ENCODE data around the gene RACGAP1.

DNA sequence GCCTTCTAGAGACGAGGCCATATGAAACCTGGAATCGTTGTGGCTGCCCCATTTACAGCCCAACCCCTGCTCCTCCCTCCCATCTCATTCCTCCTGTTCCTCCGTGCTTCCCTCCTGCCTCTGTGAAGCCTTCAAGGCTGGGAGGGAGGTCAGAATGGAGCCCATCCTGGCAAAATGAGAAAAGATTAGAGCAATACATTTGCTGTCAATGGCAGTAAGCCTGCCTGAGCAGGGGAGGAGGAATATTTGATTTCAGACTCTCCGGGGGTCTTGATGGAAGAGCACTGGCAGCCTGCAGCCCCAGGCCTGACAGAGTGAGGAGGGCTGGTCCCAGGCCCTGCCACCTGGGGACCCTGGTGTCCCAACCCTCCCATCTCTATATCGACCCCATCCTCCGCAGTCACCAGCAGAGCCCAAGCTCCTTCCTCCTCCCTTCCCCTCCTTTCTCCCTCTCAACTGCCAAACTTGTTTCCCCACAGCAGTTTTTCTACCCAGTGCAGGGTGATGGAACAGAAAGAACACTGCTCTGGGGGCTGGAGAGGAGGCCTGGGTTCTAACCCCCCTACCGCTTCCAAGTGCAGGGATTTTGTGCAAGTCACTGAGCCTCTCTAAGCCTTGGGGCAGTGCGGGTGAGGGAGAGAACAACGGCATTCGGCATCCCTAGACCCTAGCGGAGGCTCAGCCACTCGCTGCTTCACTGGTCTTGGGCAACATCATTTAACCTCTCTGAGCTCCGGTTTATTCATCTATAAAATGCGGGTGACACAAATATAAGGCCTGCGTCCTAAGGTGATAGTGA is 16.0 kb upstream of the RACGAP1 start:
- TF ChIP-seq, protein P1, sequence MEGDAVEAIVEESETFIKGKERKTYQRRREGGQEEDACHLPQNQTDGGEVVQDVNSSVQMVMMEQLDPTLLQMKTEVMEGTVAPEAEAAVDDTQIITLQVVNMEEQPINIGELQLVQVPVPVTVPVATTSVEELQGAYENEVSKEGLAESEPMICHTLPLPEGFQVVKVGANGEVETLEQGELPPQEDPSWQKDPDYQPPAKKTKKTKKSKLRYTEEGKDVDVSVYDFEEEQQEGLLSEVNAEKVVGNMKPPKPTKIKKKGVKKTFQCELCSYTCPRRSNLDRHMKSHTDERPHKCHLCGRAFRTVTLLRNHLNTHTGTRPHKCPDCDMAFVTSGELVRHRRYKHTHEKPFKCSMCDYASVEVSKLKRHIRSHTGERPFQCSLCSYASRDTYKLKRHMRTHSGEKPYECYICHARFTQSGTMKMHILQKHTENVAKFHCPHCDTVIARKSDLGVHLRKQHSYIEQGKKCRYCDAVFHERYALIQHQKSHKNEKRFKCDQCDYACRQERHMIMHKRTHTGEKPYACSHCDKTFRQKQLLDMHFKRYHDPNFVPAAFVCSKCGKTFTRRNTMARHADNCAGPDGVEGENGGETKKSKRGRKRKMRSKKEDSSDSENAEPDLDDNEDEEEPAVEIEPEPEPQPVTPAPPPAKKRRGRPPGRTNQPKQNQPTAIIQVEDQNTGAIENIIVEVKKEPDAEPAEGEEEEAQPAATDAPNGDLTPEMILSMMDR (IDR thresholded peaks at IDR 0.05), result no peak
- TF ChIP-seq POLR2A (IDR thresholded peaks at IDR 0.05), result no peak
